Measurements from ENCODE around the gene TDRD10.

Gene TDRD10

DNA sequence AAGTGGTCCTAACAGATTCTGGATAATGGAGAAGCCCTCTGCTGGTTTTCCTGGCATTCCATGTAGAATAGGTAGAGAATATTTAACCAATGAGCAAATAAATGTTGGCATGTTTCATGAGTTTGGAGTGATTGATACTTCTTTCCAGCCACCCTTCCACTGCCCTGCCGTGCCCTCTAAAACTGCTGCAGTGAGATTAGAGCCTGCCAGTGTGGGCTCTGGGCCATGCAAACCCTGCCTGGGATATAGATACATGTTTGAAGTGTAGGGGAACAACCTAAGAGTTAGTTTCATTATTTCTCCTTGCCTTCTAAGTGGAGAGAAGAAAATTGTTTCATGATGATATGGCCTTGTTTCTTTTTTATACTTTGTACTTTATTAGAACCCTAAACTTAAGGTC is 46.0 kb downstream of the TDRD10 start:
- Histone ChIP-seq H3K9ac (ENCODE audit: insufficient read length, low read depth) (no peak overlapping the region), H3K9me3 (ENCODE audit: insufficient read depth, low read length) (no peaks in the 10 kb centered on the region), H3K4me3 (ENCODE audit: insufficient read length, low read depth) (no peak overlapping the region), H3K4me1 (ENCODE audit: insufficient read depth, insufficient read length) (peaks cover 2% of the 10 kb centered on the region), H3K36me3 (ENCODE audit: insufficient read depth, insufficient read length, low read length) (peaks cover 51% of the 10 kb centered on the region), H3K27me3 (ENCODE audit: insufficient read depth, insufficient read length) (no peaks in the 10 kb centered on the region)
- TF ChIP-seq SUZ12 (IDR thresholded peaks at IDR 0.05; ENCODE audit: extremely low read depth, insufficient read depth, insufficient read length): no peak
- TF ChIP-seq ZNF274 (IDR thresholded peaks at IDR 0.05; ENCODE audit: low read depth, low read length): no peak
- TF ChIP-seq YY1 (IDR thresholded peaks at IDR 0.05; ENCODE audit: insufficient read depth, insufficient read length): no peak
- no peak for DNase-seq (ENCODE audit: low read depth, low spot score)

DNA sequence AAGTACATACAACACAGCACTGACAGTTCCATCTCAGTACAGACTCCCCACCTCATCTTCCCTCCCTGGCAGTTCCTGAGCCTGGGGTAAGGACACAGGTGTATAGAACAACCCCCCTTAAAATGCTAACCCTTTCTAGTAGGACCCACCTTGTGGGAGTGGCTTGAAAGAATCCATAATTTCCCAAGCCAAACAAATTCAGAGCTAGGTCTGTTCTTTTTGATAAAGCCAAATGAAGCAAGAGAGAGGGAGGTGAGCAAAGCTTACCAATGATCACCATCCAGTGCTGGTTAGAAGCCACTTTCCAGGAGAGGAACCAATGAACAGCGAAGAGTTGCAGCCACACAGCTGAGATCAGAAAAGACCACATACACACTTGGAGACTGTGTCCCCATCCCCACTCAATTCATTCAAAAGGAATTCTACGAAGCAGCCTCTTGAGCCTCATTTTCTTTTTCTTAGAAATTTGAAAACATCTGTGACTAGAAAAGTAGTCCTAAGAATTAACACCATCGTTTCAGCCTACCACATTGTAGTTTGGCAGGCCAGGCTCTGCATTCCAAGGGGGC is 47.3 kb downstream of the TDRD10 start:
- Histone ChIP-seq H3K4me1 (ENCODE audit: insufficient read depth, insufficient read length) (peaks cover 2% of the 10 kb centered on the region), H3K36me3 (ENCODE audit: insufficient read depth, insufficient read length, low read length) (peaks cover 63% of the 10 kb centered on the region), H3K9ac (ENCODE audit: insufficient read length, low read depth) (no peak overlapping the region)

DNA sequence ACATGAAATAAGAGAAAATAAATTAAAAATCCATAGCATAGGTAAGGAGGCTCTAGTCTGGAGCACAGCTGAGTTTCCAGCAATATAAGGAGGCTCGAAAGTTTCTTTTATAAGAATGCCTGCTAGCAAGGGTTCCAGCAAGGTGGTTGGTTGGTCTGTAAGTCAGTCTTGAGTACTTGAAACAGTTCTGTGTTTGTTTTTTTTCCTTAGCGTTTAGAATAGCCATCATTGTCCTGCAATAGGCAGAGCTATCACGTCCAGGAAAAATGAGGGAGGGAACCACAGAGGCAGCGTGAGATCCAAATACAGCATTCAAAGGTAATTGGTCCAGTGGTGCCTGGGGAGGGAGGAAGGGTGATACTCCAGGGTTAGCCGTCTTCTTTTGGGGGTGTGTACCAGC is 48.1 kb downstream of the TDRD10 start:
- peaks cover 71% of the 10 kb centered on the region for H3K36me3 ChIP-seq (ENCODE audit: insufficient read depth, insufficient read length, low read length)
- H3K9ac ChIP-seq (ENCODE audit: insufficient read length, low read depth): no peak overlapping the region
- no peak overlapping the region for H3K4me3 ChIP-seq (ENCODE audit: insufficient read length, low read depth)
- TF ChIP-seq ZNF274 (IDR thresholded peaks at IDR 0.05; ENCODE audit: low read depth, low read length): no peak
- no peak for TF ChIP-seq YY1 (IDR thresholded peaks at IDR 0.05; ENCODE audit: insufficient read depth, insufficient read length)
- TF ChIP-seq SUZ12 (IDR thresholded peaks at IDR 0.05; ENCODE audit: extremely low read depth, insufficient read depth, insufficient read length): no peak
- DNase-seq (ENCODE audit: low read depth, low spot score): no peak
- H3K27me3 ChIP-seq (ENCODE audit: insufficient read depth, insufficient read length): no peaks in the 10 kb centered on the region
- peaks cover 2% of the 10 kb centered on the region for H3K4me1 ChIP-seq (ENCODE audit: insufficient read depth, insufficient read length)
- H3K9me3 ChIP-seq (ENCODE audit: insufficient read depth, low read length): no peaks in the 10 kb centered on the region

More for the DNA sequence above, 47.3 kb downstream of the TDRD10 start:
- Histone ChIP-seq H3K27me3 (ENCODE audit: insufficient read depth, insufficient read length) (no peaks in the 10 kb centered on the region), H3K4me3 (ENCODE audit: insufficient read length, low read depth) (no peak overlapping the region), H3K9me3 (ENCODE audit: insufficient read depth, low read length) (no peaks in the 10 kb centered on the region)
- TF ChIP-seq SUZ12 (IDR thresholded peaks at IDR 0.05; ENCODE audit: extremely low read depth, insufficient read depth, insufficient read length) (no peak), YY1 (IDR thresholded peaks at IDR 0.05; ENCODE audit: insufficient read depth, insufficient read length) (no peak), ZNF274 (IDR thresholded peaks at IDR 0.05; ENCODE audit: low read depth, low read length) (no peak)
- DNase-seq (ENCODE audit: low read depth, low spot score): no peak

DNA sequence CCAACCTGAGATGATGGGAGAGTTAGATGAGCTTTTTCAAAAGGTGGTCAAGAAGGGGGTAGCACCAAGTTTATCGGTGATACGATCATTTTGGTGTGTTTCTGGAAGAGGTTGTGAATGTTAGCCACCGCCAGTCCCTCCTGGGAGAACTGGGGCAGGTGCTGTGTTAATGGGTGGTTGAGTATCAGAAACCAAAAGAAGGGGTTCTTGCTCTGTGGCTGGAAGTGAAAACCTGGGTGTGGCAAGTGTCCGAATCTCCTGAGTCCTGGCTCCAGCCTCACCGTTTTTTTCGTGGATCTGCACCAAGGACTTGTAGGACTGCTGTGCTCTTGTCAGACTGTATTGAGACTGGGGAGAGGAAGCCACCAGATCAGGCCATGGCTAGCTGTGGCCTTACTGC is 48.6 kb downstream of the TDRD10 start:
- no peak for DNase-seq (ENCODE audit: low read depth, low spot score)
- TF ChIP-seq YY1 (IDR thresholded peaks at IDR 0.05; ENCODE audit: insufficient read depth, insufficient read length) (no peak), SUZ12 (IDR thresholded peaks at IDR 0.05; ENCODE audit: extremely low read depth, insufficient read depth, insufficient read length) (no peak), ZNF274 (IDR thresholded peaks at IDR 0.05; ENCODE audit: low read depth, low read length) (no peak)
- Histone ChIP-seq H3K27me3 (ENCODE audit: insufficient read depth, insufficient read length) (no peaks in the 10 kb centered on the region), H3K36me3 (ENCODE audit: insufficient read depth, insufficient read length, low read length) (peaks cover 77% of the 10 kb centered on the region), H3K4me3 (ENCODE audit: insufficient read length, low read depth) (no peak overlapping the region), H3K9me3 (ENCODE audit: insufficient read depth, low read length) (no peaks in the 10 kb centered on the region), H3K9ac (ENCODE audit: insufficient read length, low read depth) (no peak overlapping the region), H3K4me1 (ENCODE audit: insufficient read depth, insufficient read length) (peaks cover 2% of the 10 kb centered on the region)

DNA sequence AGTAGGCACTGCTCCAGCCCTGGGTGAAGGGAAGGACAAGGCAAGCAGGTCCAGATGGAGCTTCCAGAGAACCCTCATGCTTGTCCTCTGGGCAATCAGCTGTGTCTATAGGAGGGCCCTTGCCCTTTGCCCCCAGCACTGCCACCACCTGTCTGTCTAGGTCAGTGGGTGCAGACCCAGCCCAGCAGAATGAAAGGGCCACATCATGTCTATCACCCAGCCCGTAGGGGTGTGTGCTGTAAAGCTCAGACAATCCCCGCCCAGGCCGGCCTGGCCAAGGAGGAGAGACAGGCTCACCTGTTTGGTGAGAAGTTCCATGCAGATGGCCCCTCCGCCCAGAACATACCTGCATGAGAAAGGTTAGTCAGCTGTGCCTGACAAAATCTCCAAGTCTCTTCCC is 49.5 kb downstream of the TDRD10 start:
- no peaks in the 10 kb centered on the region for H3K9me3 ChIP-seq (ENCODE audit: insufficient read depth, low read length)
- H3K4me3 ChIP-seq (ENCODE audit: insufficient read length, low read depth): no peak overlapping the region
- no peak for TF ChIP-seq ZNF274 (IDR thresholded peaks at IDR 0.05; ENCODE audit: low read depth, low read length)
- no peak for TF ChIP-seq SUZ12 (IDR thresholded peaks at IDR 0.05; ENCODE audit: extremely low read depth, insufficient read depth, insufficient read length)
- TF ChIP-seq YY1 (IDR thresholded peaks at IDR 0.05; ENCODE audit: insufficient read depth, insufficient read length): no peak
- H3K4me1 ChIP-seq (ENCODE audit: insufficient read depth, insufficient read length): peaks cover 3% of the 10 kb centered on the region
- no peak for DNase-seq (ENCODE audit: low read depth, low spot score)
- no peak overlapping the region for H3K9ac ChIP-seq (ENCODE audit: insufficient read length, low read depth)
- no peaks in the 10 kb centered on the region for H3K27me3 ChIP-seq (ENCODE audit: insufficient read depth, insufficient read length)
- peaks cover 83% of the 10 kb centered on the region for H3K36me3 ChIP-seq (ENCODE audit: insufficient read depth, insufficient read length, low read length)

DNA sequence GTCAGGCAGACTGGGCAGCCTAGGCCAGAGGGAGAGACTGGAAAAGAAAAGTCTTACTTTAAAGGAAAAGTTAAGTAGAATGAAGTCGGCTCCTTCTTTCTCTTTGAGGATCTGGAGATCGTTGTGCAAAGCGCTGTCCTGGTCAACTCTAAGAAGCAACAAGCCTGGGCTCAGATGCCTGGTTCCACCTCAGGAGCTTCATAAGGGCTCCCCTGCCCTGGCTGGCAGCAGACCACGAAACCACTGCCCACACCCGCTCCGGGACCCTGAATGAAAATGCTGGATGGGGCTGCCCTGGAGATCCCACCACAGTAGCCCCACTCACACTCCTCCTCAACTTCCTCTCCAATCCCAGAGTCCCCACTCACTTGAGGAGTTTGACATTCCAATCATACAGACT is 50.0 kb downstream of the TDRD10 start:
- DNase-seq (ENCODE audit: low read depth, low spot score): no peak
- TF ChIP-seq ZNF274 (IDR thresholded peaks at IDR 0.05; ENCODE audit: low read depth, low read length) (no peak), YY1 (IDR thresholded peaks at IDR 0.05; ENCODE audit: insufficient read depth, insufficient read length) (no peak), SUZ12 (IDR thresholded peaks at IDR 0.05; ENCODE audit: extremely low read depth, insufficient read depth, insufficient read length) (no peak)
- Histone ChIP-seq H3K27me3 (ENCODE audit: insufficient read depth, insufficient read length) (no peaks in the 10 kb centered on the region), H3K9me3 (ENCODE audit: insufficient read depth, low read length) (no peaks in the 10 kb centered on the region), H3K4me1 (ENCODE audit: insufficient read depth, insufficient read length) (peaks cover 4% of the 10 kb centered on the region), H3K9ac (ENCODE audit: insufficient read length, low read depth) (no peak overlapping the region), H3K36me3 (ENCODE audit: insufficient read depth, insufficient read length, low read length) (peaks cover 85% of the 10 kb centered on the region), H3K4me3 (ENCODE audit: insufficient read length, low read depth) (no peak overlapping the region)

DNA sequence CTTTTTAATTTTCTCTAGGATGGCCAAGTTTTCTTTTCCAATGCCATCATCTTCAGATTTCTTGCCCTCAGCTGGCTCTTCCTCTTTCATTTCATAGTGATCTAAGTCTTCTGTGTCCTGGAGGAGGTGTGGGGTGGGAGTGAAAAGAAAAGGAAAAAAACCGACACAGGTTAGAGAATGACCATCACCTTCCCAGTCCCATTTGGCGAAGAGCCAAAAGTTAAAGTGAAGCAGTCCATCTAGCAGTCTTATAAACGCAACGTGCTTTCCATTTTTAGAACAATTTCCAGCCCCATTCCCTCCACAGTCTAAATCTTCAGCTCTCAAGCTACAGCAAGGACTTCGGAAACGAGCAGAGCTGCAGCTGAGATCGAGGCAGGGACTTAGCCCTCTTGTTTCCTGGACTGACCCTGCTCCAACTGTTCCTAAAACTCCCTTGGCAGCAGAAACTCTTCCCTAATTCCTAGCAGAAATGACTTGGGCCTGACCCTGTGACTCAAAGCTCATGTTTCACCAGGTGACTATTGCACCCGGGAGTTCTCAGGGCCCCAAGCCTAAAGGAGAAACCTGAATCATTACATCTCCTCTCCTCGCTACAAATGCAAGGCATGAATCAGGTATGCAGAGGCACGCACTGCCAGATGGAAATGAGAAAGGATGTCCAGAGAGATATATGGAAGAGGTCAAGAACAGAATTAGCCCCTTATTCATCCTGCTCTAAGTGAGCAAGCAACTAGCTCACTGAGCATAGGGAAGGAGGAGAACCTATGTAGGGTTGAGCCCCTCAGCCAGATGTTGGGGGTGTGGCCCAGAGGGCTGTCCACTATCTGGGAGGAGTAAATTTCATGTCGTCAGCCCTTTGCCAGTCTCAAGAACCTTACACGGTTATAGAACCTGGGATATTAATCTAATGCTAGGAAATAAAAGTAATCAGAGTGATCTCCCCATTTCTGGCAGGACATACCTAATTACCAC is 51.3 kb downstream of the TDRD10 start:
- H3K27me3 ChIP-seq (ENCODE audit: insufficient read depth, insufficient read length): no peaks in the 10 kb centered on the region
- no peaks in the 10 kb centered on the region for H3K9me3 ChIP-seq (ENCODE audit: insufficient read depth, low read length)
- TF ChIP-seq SUZ12 (IDR thresholded peaks at IDR 0.05; ENCODE audit: extremely low read depth, insufficient read depth, insufficient read length) (no peak), ZNF274 (IDR thresholded peaks at IDR 0.05; ENCODE audit: low read depth, low read length) (no peak), YY1 (IDR thresholded peaks at IDR 0.05; ENCODE audit: insufficient read depth, insufficient read length) (no peak)
- no peak for DNase-seq (ENCODE audit: low read depth, low spot score)
- H3K4me3 ChIP-seq (ENCODE audit: insufficient read length, low read depth): no peak overlapping the region
- peaks cover 4% of the 10 kb centered on the region for H3K4me1 ChIP-seq (ENCODE audit: insufficient read depth, insufficient read length)
- no peak overlapping the region for H3K9ac ChIP-seq (ENCODE audit: insufficient read length, low read depth)
- H3K36me3 ChIP-seq (ENCODE audit: insufficient read depth, insufficient read length, low read length): peaks cover 81% of the 10 kb centered on the region
